ENCODE data around the gene ZC3H12D. TPM values are rescaled to one million over a fixed set of nuclear protein-coding genes. Genes with fewer than 3 reads are reported as not detected.

Gene ZC3H12D
- total and polyA plus RNA-seq, 2 of the 13 experiments (the other 11 are each of a cell fraction or from before 2014, with no cell fraction given) = 1.2 to 2.7 TPM

GRCh38 chr6:149484733-149485700 is at the start of gene ZC3H12D (continued):
- TF ChIP-seq ZNF710 (CRISPR knock-in tag; IDR thresholded peaks at IDR 0.05; ENCODE audit: borderline replicate concordance) (peak; percentile 75; the same call in 1 of the 2 replicates), ZNF234 (CRISPR knock-in tag; conservative IDR thresholded peaks at IDR 0.05) (no peak), SSRP1 (CRISPR knock-in tag; IDR thresholded peaks at IDR 0.05) (peak; percentile 64; the same call in 1 of the 2 replicates), ZNF776 (CRISPR knock-in tag; IDR thresholded peaks at IDR 0.05) (0 out of 2 replicates have a peak, but pooled peaks have one; percentile 65), ZNF513 (CRISPR knock-in tag; conservative IDR thresholded peaks at IDR 0.05) (no peak), DNMT3B (CRISPR knock-in tag; conservative IDR thresholded peaks at IDR 0.05) (0 out of 2 replicates have a peak, but pooled peaks have one; percentile 12), ZNF33B (CRISPR knock-in tag; IDR thresholded peaks at IDR 0.05) (peak; percentile 77), ZNF260 (CRISPR knock-in tag; IDR thresholded peaks at IDR 0.05; ENCODE audit: borderline replicate concordance, low read depth) (no peak), ZBTB7B (CRISPR knock-in tag; IDR thresholded peaks at IDR 0.05) (peak; percentile 27; the same call in 1 of the 2 replicates), ZNF350 (CRISPR knock-in tag; IDR thresholded peaks at IDR 0.05; ENCODE audit: borderline replicate concordance, low read depth) (peak; percentile 82; the same call in 1 of the 2 replicates), ZNF326 (CRISPR knock-in tag; IDR thresholded peaks at IDR 0.05; ENCODE audit: borderline replicate concordance) (0 out of 2 replicates have a peak, but pooled peaks have one; percentile 47), KLF11 (CRISPR knock-in tag; IDR thresholded peaks at IDR 0.05) (peak; percentile 89), NFIC (IDR thresholded peaks at IDR 0.05; ENCODE audit: low read length) (no peak; the same call in 1 of the 2 replicates), ZBTB37 (CRISPR knock-in tag; IDR thresholded peaks at IDR 0.05) (peak; percentile 81; the same call in 1 of the 2 replicates), ZNF10 (CRISPR knock-in tag; IDR thresholded peaks at IDR 0.05; ENCODE audit: borderline replicate concordance, low read depth) (no peak)
- TF ChIP-seq, protein P1, sequence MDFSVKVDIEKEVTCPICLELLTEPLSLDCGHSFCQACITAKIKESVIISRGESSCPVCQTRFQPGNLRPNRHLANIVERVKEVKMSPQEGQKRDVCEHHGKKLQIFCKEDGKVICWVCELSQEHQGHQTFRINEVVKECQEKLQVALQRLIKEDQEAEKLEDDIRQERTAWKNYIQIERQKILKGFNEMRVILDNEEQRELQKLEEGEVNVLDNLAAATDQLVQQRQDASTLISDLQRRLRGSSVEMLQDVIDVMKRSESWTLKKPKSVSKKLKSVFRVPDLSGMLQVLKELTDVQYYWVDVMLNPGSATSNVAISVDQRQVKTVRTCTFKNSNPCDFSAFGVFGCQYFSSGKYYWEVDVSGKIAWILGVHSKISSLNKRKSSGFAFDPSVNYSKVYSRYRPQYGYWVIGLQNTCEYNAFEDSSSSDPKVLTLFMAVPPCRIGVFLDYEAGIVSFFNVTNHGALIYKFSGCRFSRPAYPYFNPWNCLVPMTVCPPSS (IDR thresholded peaks at IDR 0.05) = no peak
- TF ChIP-seq, protein P2, sequence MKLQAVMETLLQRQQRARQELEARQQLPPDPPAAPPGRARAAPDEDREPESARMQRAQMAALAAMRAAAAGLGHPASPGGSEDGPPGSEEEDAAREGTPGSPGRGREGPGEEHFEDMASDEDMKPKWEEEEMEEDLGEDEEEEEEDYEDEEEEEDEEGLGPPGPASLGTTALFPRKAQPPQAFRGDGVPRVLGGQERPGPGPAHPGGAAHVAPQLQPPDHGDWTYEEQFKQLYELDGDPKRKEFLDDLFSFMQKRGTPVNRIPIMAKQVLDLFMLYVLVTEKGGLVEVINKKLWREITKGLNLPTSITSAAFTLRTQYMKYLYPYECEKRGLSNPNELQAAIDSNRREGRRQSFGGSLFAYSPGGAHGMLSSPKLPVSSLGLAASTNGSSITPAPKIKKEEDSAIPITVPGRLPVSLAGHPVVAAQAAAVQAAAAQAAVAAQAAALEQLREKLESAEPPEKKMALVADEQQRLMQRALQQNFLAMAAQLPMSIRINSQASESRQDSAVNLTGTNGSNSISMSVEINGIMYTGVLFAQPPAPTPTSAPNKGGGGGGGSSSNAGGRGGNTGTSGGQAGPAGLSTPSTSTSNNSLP (IDR thresholded peaks at IDR 0.05; ENCODE audit: low read depth, low read length) = peak; percentile 16; the same call in 1 of the 2 replicates
- TF ChIP-seq, protein P3, sequence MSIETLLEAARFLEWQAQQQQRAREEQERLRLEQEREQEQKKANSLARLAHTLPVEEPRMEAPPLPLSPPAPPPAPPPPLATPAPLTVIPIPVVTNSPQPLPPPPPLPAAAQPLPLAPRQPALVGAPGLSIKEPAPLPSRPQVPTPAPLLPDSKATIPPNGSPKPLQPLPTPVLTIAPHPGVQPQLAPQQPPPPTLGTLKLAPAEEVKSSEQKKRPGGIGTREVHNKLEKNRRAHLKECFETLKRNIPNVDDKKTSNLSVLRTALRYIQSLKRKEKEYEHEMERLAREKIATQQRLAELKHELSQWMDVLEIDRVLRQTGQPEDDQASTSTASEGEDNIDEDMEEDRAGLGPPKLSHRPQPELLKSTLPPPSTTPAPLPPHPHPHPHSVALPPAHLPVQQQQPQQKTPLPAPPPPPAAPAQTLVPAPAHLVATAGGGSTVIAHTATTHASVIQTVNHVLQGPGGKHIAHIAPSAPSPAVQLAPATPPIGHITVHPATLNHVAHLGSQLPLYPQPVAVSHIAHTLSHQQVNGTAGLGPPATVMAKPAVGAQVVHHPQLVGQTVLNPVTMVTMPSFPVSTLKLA (IDR thresholded peaks at IDR 0.05) = peak; percentile 61

All from HepG2 (cell line).